ENCODE measurements around the gene TRPV3.
"Not testable (repeated sequence)": the region's sequence is repeated elsewhere in the genome, so short reads cannot be mapped to it uniquely, and the experiment has no call there.

Gene TRPV3

GRCh38 chr17:3524024-3524423 is 33.6 kb downstream of the TRPV3 start:
- no peak for DNase-seq (ENCODE audit: low read depth)

- not testable (repeated sequence) for DNase-seq (ENCODE audit: low read depth)
Observed at GRCh38 chr17:3519472-3519871, 38.1 kb downstream of the TRPV3 start.

GRCh38 chr17:3514873-3515272 is 42.7 kb downstream of the TRPV3 start:
- DNase-seq (ENCODE audit: low read depth), result no peak

- not testable (repeated sequence) for DNase-seq (ENCODE audit: low read depth)
Observed at GRCh38 chr17:3514167-3514566, 43.4 kb downstream of the TRPV3 start.

GRCh38 chr17:3513305-3514035 is 44.1 kb downstream of the TRPV3 start:
- DNase-seq (ENCODE audit: low read depth), result no peak

- DNase-seq (ENCODE audit: low read depth), result no peak
Observed at GRCh38 chr17:3512505-3513171, 45.0 kb downstream of the TRPV3 start.

GRCh38 chr17:3511852-3512504 is 45.6 kb downstream of the TRPV3 start:
- DNase-seq (ENCODE audit: low read depth), result no peak

- no peak for DNase-seq (ENCODE audit: low read depth)
Observed at GRCh38 chr17:3510090-3510489, 47.5 kb downstream of the TRPV3 start.

GRCh38 chr17:3507869-3508268 is 49.7 kb downstream of the TRPV3 start:
- no peak for DNase-seq (ENCODE audit: low read depth)

GRCh38 chr17:3507071-3507470 is 50.5 kb downstream of the TRPV3 start:
- no peak for DNase-seq (ENCODE audit: low read depth)

GRCh38 chr17:3506054-3506453 is 51.6 kb downstream of the TRPV3 start:
- no peak for DNase-seq (ENCODE audit: low read depth)

- no peak for DNase-seq (ENCODE audit: low read depth)
Observed at GRCh38 chr17:3505008-3505407, 52.6 kb downstream of the TRPV3 start.

- no peak for DNase-seq (ENCODE audit: low read depth)
Observed at GRCh38 chr17:3503285-3503684, 54.3 kb downstream of the TRPV3 start.

- no peak for DNase-seq (ENCODE audit: low read depth)
Observed at GRCh38 chr17:3502466-3502865, 55.1 kb downstream of the TRPV3 start.

- no peak for DNase-seq (ENCODE audit: low read depth)
Observed at GRCh38 chr17:3501344-3501743, 56.3 kb downstream of the TRPV3 start.

- DNase-seq (ENCODE audit: low read depth), result no peak
Observed at GRCh38 chr17:3497101-3497500, 60.5 kb downstream of the TRPV3 start.

- DNase-seq (ENCODE audit: low read depth), result no peak
Observed at GRCh38 chr17:3485481-3486068, 72.0 kb downstream of the TRPV3 start.

GRCh38 chr17:3482852-3483251 is 74.8 kb downstream of the TRPV3 start:
- DNase-seq (ENCODE audit: low read depth), result no peak

- no peak for DNase-seq (ENCODE audit: low read depth)
Observed at GRCh38 chr17:3479988-3480387, 77.6 kb downstream of the TRPV3 start.

GRCh38 chr17:3475812-3476610 is 81.6 kb downstream of the TRPV3 start, which contains the start of gene ASPA:
Gene ASPA, plus strand, starts transcription at chr17:3475997. Its CDS starts 163 bp downstream, at chr17:3476160.
- DNase-seq (ENCODE audit: low read depth), result no peak

- DNase-seq (ENCODE audit: low read depth), result no peak
Observed at GRCh38 chr17:3475251-3475685, 82.3 kb downstream of the TRPV3 start.

- DNase-seq (ENCODE audit: low read depth), result no peak
Observed at GRCh38 chr17:3474212-3474611, 83.4 kb downstream of the TRPV3 start.

Data from stimulated activated CD8-positive, alpha-beta memory T cell treated with anti-CD3 and anti-CD28 coated beads, Interleukin-15, amount 100 ng/mL, for 24 hours (primary cell).